AG08396 (cell line): ENCODE data around the gene ANGPTL4.
"Not testable (repeated sequence)": the region's sequence is repeated elsewhere in the genome, so short reads cannot be mapped to it uniquely, and the experiment has no call there.

Experiments used
- DNase-seq: peaks from one replicate; pipeline ENCODE4 v3.0.0; 2012; ENCODE audit warnings: low spot score, mixed read lengths

The ANGPTL4 gene

DNA sequence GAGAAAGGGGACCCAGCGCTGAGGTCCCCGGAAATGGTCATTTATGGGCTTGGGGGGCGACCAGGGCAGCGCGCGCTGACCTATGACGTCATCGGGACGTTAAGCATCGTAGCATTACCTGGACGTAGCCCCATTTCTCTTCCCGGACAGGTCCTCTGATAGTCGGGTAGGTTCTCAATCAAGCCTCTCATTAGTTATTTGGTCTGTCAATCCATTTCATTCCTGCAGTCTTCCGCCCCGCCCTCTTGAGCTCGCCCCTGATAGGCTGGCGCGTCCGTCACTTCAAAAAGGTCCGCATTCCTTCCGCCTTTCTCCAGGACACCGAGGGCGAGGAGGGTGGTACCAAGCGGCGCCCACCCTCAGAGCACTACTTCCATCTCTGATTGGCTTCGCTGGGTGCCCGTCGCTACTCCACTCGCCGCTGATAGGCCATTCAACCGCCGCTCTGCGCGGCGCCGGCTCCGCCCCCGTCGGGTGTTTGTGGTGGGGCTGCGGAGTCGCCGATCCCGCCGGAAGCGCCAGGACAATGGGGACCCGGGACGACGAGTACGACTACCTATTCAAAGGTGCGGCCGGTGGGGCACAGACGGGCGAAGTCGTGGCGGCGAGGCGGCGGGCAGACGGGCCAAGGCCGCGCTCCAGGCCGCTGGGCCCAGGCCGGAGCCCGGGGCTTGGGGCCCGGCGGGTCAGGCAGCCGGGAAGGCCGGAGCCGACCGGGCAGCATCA lies 26.1 kb downstream of the ANGPTL4 start, which contains the start of gene RAB11B:
Gene RAB11B (plus strand): TSS at position 470 of the 726 bp plus-strand sequence. CDS start 57 bp downstream, at position 527.
- peak; percentile 99 for DNase-seq

- peak; percentile 96 for DNase-seq
These were observed 26.6 kb downstream of the ANGPTL4 start for GRCh38 chr19:8390617-8390981.

GRCh38 chr19:8391198-8392016 lies 27.5 kb downstream of the ANGPTL4 start:
- DNase-seq: no peak

GRCh38 chr19:8392017-8392591 lies 28.1 kb downstream of the ANGPTL4 start:
- DNase-seq: no peak

DNA sequence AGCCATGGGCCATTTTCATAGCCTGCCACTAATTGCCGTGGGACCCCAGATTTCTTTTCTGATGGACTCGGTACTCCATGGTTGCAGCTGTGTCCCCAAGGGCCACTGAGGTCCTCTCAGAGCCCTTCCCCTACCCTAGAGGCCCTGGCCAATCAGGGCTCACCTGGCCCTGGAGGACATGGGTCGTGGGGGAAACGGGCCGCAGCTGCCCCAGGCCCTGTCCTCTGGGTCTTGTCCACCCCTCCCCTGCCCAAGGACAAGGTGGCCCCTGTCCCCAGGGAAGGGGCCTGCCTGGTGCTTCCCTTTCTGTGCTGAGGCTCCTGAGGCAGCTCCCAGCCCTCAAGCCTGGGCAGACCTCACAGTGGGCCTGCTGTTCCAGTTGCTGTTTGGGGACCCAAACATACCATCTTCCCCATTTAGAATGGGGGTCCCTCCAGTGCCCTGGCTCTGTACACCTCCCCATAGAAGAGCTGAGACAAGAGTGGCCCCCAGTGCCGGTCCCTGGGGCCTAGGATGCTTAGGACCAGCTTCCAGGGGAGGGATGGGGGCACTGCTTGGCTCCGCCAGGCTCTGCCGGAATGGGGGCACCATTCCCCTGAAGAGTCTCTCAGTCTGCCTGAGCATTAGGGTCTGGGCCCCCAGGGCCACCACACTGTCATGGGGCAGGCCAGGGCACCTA lies 29.4 kb downstream of the ANGPTL4 start:
- no peak for DNase-seq

DNA sequence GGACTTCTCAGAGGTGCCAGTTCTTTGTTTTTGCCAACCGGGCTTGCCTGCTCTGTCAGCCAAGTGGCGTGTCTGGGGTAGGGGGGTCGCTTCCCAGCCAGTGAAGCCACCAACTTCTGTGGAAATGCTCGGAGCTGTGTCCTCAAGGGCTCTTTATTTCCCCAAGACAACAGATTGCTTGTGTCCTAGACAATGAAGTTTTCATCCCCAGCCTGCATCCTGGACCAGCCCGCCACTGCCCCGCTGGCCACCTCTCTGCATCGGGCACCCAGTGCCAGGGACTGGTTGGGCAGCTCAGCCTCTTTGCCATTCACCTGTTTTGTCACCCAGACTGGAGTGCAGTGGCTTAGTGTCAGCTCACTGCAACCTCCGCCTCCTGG lies 29.9 kb downstream of the ANGPTL4 start:
- no peak for DNase-seq

DNA sequence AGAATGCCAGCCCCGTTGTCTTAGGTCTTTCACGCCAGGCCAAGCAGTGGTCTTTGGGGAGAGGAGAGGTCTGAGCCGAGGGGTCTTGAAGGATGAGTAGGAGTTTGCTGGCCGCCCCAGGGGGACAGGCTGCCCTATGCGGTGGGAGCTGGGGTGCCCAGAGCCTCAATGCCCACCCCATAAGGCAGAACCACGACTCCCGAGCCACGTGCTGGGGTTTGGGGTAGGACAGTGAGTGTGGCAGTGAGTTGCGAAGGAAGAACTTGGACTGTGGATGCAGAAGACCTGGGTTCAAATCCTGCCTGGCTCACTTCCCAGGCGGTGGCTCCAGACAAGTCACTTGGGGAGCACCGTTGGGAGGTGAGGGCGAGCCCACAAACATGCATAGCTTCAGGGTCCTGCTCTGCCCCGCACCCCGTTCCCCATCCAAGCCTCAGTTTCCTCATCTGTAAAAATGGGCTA lies 31.7 kb downstream of the ANGPTL4 start:
- no peak for DNase-seq

GRCh38 chr19:8396185-8396562 lies 32.2 kb downstream of the ANGPTL4 start:
- DNase-seq: no peak

DNA sequence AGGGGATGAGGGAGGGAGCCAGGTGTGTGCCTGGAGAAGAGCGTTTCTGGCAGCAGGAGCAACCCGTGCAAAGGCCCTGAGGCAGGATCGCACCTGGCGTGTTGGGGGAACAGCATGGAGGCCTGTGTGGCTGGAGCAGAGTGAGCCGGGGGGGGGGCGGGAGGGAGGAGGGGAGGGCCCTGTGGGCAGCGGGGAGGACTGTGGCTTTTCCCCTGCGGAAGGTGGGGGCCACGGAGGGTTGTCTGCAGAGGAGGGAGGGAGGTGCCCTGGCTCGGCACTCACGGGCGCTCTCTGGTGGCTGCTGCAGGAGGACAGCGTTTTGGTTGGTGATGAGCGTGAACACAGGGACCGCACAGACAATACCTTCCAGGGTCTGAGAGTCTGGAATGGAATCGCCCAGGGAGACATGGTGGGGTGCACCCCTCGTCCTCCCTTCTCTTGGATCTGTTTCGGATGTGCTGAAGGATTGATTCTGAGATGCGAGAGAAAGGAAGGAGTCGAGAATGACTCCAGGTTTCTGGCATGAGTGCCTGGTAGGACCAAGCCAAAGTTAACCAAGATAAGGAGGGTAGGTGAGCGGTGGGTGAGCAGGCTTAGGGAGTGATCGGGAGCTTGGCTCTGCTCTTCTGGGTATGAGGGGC lies 32.7 kb downstream of the ANGPTL4 start:
- peak; percentile 76 for DNase-seq

GRCh38 chr19:8397271-8397670 lies 33.3 kb downstream of the ANGPTL4 start:
- DNase-seq: no peak

GRCh38 chr19:8397746-8398310 lies 33.9 kb downstream of the ANGPTL4 start:
- DNase-seq: no peak

DNA sequence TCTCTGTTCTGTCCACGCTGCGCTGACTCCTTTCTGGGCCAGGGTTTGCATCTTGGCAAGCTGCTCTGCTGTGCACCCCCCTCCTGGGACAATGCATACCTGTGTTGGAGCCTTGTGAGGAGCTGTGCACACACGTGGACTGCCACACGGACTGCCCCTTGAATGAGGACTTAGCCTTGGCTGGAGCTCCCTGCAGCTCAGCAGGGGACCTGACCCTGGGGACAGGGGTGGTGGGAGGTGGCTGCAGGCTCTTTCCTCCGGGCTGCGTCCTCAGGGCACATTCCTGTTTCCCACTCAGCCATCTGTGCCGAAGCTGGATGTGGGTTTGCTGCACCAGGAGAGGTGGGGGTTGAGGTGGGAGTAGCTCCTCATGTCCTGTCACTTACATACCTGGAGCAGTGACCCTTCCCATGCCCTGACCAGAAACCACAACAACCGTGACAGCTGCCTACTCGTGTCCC lies 34.4 kb downstream of the ANGPTL4 start:
- no peak for DNase-seq

GRCh38 chr19:8399681-8400188 lies 35.8 kb downstream of the ANGPTL4 start:
- DNase-seq: no peak

DNA sequence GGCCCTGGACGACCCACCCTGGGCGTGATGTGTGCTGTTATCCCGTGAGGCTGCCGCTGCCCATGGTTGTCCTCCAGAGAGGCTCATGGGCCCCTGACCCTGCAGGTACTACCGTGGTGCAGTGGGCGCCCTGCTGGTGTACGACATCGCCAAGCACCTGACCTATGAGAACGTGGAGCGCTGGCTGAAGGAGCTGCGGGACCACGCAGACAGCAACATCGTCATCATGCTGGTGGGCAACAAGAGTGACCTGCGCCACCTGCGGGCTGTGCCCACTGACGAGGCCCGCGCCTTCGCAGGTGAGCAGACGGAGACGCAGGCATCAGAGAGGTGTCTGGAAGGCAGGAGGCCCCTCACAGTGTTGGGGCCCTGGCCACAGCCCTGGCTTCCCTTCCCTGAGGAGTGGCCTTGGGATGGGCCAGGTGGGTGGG lies 38.0 kb downstream of the ANGPTL4 start:
- no peak for DNase-seq

DNA sequence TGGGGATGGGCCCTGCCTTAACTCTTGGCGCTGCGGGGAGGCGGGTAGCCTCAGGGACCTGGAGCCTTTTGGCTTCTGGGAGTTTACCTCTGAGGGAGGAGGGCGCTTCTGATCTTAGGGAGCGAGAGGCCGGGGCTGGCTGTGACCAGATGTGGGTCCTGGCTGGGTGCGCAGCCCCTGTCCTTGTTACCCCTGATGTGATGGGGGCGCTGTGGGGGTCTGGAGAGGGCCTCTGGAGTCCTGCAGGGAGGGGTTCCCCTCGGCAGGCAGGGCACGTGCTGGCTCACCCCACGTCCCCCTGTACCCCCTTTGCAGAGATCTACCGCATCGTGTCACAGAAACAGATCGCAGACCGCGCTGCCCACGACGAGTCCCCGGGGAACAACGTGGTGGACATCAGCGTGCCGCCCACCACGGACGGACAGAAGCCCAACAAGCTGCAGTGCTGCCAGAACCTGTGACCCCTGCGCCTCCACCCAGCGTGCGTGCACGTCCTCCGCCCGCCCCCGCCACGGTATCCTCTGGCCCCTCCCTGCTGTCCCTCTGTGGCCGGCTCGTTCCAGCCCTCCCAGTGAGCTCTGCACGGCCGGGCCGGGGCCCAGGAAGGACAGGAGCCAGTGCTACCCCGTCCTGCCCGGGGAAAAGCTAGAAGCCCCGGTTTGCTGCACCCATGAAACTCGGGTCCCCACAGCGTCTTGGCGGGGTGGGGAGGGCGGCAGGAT lies 39.3 kb downstream of the ANGPTL4 start:
- DNase-seq: no peak

- no peak for DNase-seq
These were observed 39.8 kb downstream of the ANGPTL4 start for GRCh38 chr19:8403820-8404109.

GRCh38 chr19:8404391-8405151 lies 40.6 kb downstream of the ANGPTL4 start:
- DNase-seq: no peak

- DNase-seq: not testable (repeated sequence)
These were observed 46.8 kb downstream of the ANGPTL4 start for GRCh38 chr19:8410718-8411117.

GRCh38 chr19:8412783-8413628 lies 49.1 kb downstream of the ANGPTL4 start, which contains the start of gene MARCHF2:
Gene MARCHF2, plus strand, starts transcription at chr19:8413305. Its CDS starts 8,536 bp downstream, at chr19:8421841.
- DNase-seq: peak; percentile 100
